Measurements from ENCODE around the gene TEX36. TPM values are rescaled to one million over a fixed set of nuclear protein-coding genes. Genes with fewer than 3 reads are reported as not detected.
"Not testable (repeated sequence)": the region's sequence is repeated elsewhere in the genome, so short reads cannot be mapped to it uniquely, and the experiment has no call there.

Gene TEX36
- total RNA-seq, 2 donors from 2014 or later = not detected

GRCh38 chr10:125661941-125662515 lies 20.9 kb downstream of the TEX36 start:
- H3K4me3 ChIP-seq = no peak overlapping the region
- WGBS = 53% methylated on average over 7 of the region's 7 CpGs

GRCh38 chr10:125661431-125661940 lies 21.5 kb downstream of the TEX36 start:
- intact Hi-C loops (cut with DNase I) = no loop called here
- H3K4me1 ChIP-seq (replicated peaks) = no peaks in the 10 kb centered on the region
- no peaks in the 10 kb centered on the region for H3K9me3 ChIP-seq
- TF ChIP-seq, protein P1, sequence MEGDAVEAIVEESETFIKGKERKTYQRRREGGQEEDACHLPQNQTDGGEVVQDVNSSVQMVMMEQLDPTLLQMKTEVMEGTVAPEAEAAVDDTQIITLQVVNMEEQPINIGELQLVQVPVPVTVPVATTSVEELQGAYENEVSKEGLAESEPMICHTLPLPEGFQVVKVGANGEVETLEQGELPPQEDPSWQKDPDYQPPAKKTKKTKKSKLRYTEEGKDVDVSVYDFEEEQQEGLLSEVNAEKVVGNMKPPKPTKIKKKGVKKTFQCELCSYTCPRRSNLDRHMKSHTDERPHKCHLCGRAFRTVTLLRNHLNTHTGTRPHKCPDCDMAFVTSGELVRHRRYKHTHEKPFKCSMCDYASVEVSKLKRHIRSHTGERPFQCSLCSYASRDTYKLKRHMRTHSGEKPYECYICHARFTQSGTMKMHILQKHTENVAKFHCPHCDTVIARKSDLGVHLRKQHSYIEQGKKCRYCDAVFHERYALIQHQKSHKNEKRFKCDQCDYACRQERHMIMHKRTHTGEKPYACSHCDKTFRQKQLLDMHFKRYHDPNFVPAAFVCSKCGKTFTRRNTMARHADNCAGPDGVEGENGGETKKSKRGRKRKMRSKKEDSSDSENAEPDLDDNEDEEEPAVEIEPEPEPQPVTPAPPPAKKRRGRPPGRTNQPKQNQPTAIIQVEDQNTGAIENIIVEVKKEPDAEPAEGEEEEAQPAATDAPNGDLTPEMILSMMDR (IDR thresholded peaks at IDR 0.05) = no peak
- no peak for TF ChIP-seq POLR2AphosphoS5 (IDR thresholded peaks at IDR 0.05)
- no peak for TF ChIP-seq POLR2A (IDR thresholded peaks at IDR 0.05)
- H3K27me3 ChIP-seq (replicated peaks; ENCODE audit: insufficient read depth) = no peaks in the 10 kb centered on the region
- 83% methylated on average over 12 of the region's 12 CpGs for WGBS
- no peak overlapping the region for H3K27ac ChIP-seq
- no peak overlapping the region for H3K4me3 ChIP-seq
- H3K36me3 ChIP-seq = no peaks in the 10 kb centered on the region
- no peak for DNase-seq (ENCODE audit: low spot score)

More at GRCh38 chr10:125661941-125662515, 20.9 kb downstream of the TEX36 start:
- intact Hi-C loops (cut with DNase I) = no loop called here
- TF ChIP-seq POLR2A (IDR thresholded peaks at IDR 0.05) (no peak), POLR2AphosphoS5 (IDR thresholded peaks at IDR 0.05) (no peak)
- TF ChIP-seq, protein P1 (IDR thresholded peaks at IDR 0.05) = no peak
- Histone ChIP-seq H3K36me3 (no peaks in the 10 kb centered on the region), H3K27ac (no peak overlapping the region), H3K9me3 (no peaks in the 10 kb centered on the region), H3K27me3 (replicated peaks; ENCODE audit: insufficient read depth) (no peaks in the 10 kb centered on the region), H3K4me1 (replicated peaks) (no peaks in the 10 kb centered on the region)
- no peak for DNase-seq (ENCODE audit: low spot score)

GRCh38 chr10:125659071-125659470 lies 23.9 kb downstream of the TEX36 start:
- H3K27ac ChIP-seq = no peak overlapping the region
- WGBS = 95% methylated on average over 1 of the region's 1 CpG
- no peak overlapping the region for H3K4me3 ChIP-seq
- no peaks in the 10 kb centered on the region for H3K27me3 ChIP-seq (replicated peaks; ENCODE audit: insufficient read depth)
- no peaks in the 10 kb centered on the region for H3K36me3 ChIP-seq
- DNase-seq (ENCODE audit: low spot score) = no peak
- intact Hi-C loops (cut with DNase I) = no loop called here
- TF ChIP-seq POLR2AphosphoS5 (IDR thresholded peaks at IDR 0.05) = no peak
- TF ChIP-seq, protein P1 (IDR thresholded peaks at IDR 0.05) = no peak
- H3K4me1 ChIP-seq (replicated peaks) = no peaks in the 10 kb centered on the region
- H3K9me3 ChIP-seq = no peaks in the 10 kb centered on the region

DNA sequence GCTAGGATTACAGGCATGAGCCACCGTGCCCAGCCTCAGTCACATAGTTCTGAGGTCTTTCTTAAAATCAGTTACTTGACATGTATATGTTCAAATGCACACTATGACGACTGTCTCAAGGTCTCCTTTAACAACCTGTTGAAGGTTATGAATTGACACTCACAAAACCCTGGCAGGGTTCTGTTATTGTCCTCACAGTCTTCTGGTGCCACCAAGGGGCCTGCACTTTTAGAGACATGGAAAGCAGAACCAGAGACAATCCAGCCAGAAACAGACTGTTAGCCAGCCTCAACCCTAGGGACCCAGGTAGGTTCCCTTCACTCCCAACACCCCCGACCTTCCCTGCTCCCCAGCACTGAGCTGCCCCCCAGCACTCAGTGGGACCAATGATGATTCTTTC lies 26.4 kb downstream of the TEX36 start:
- TF ChIP-seq POLR2AphosphoS5 (IDR thresholded peaks at IDR 0.05) = no peak
- TF ChIP-seq, protein P1 (IDR thresholded peaks at IDR 0.05) = no peak
- TF ChIP-seq POLR2A (IDR thresholded peaks at IDR 0.05) = no peak
- no peak for DNase-seq (ENCODE audit: low spot score)
- no peak overlapping the region for H3K4me3 ChIP-seq
- no peak overlapping the region for H3K27ac ChIP-seq
- no peaks in the 10 kb centered on the region for H3K4me1 ChIP-seq (replicated peaks)
- no peaks in the 10 kb centered on the region for H3K36me3 ChIP-seq
- intact Hi-C loops (cut with DNase I) = no loop called here
- no peaks in the 10 kb centered on the region for H3K27me3 ChIP-seq (replicated peaks; ENCODE audit: insufficient read depth)
- WGBS = 93% methylated on average over 3 of the region's 3 CpGs
- H3K9me3 ChIP-seq = no peaks in the 10 kb centered on the region

GRCh38 chr10:125653113-125653512 lies 29.9 kb downstream of the TEX36 start:
- H3K4me1 ChIP-seq (replicated peaks); DNase-seq (ENCODE audit: low spot score); H3K9me3 ChIP-seq; H3K4me3 ChIP-seq; H3K36me3 ChIP-seq; H3K27me3 ChIP-seq (replicated peaks; ENCODE audit: insufficient read depth); H3K27ac ChIP-seq; intact Hi-C loops (cut with DNase I): not testable (repeated sequence)
- WGBS = 67% methylated on average over 2 of the region's 2 CpGs
